OCI-M2 (cell line): Measurements from ENCODE around the gene KCNK18.
"Not testable (repeated sequence)": the region's sequence is repeated elsewhere in the genome, so short reads cannot be mapped to it uniquely, and the experiment has no call there.

Experiments
- DNase-seq: peaks from one replicate; lab custom pipeline; 2025; ENCODE audit not compliant: unreplicated experiment; lab: John Stamatoyannopoulos, UW

KCNK18 gene

GRCh38 chr10:117170244-117170643 is 27.0 kb upstream of the KCNK18 start:
- DNase-seq, result no peak

- no peak for DNase-seq
Observed at GRCh38 chr10:117174439-117175214, 22.7 kb upstream of the KCNK18 start.

- no peak for DNase-seq
Observed at GRCh38 chr10:117175215-117175900, 21.9 kb upstream of the KCNK18 start.

GRCh38 chr10:117175901-117176534 is 21.3 kb upstream of the KCNK18 start:
- no peak for DNase-seq

GRCh38 chr10:117178190-117178589 is 19.1 kb upstream of the KCNK18 start:
- no peak for DNase-seq

GRCh38 chr10:117184296-117184695 is 13.0 kb upstream of the KCNK18 start:
- no peak for DNase-seq

- no peak for DNase-seq
Observed at GRCh38 chr10:117184821-117185220, 12.5 kb upstream of the KCNK18 start.

- DNase-seq, result not testable (repeated sequence)
Observed at GRCh38 chr10:117185817-117186216, 11.5 kb upstream of the KCNK18 start.

- no peak for DNase-seq
Observed at GRCh38 chr10:117186832-117187615, 10.3 kb upstream of the KCNK18 start.

- no peak for DNase-seq
Observed at GRCh38 chr10:117188371-117188770, 8.9 kb upstream of the KCNK18 start.

GRCh38 chr10:117189557-117189956 is 7.7 kb upstream of the KCNK18 start:
- no peak for DNase-seq

- no peak for DNase-seq
Observed at GRCh38 chr10:117198088-117198487, 799 bp downstream of the KCNK18 start.

GRCh38 chr10:117201826-117202225 is 4.5 kb downstream of the KCNK18 start:
- no peak for DNase-seq

- no peak for DNase-seq
Observed at GRCh38 chr10:117204316-117204715, 7.0 kb downstream of the KCNK18 start.

- no peak for DNase-seq
Observed at GRCh38 chr10:117212176-117212575, 14.9 kb downstream of the KCNK18 start.

GRCh38 chr10:117214401-117214800 is 17.1 kb downstream of the KCNK18 start:
- DNase-seq, result no peak

GRCh38 chr10:117215079-117215478 is 17.8 kb downstream of the KCNK18 start:
- no peak for DNase-seq

GRCh38 chr10:117216028-117216427 is 18.7 kb downstream of the KCNK18 start:
- DNase-seq, result no peak

GRCh38 chr10:117216611-117217195 is 19.4 kb downstream of the KCNK18 start:
- no peak for DNase-seq

GRCh38 chr10:117217196-117217761 is 20.0 kb downstream of the KCNK18 start:
- no peak for DNase-seq

- DNase-seq, result no peak
Observed at GRCh38 chr10:117218654-117219053, 21.4 kb downstream of the KCNK18 start.
